Uterus (tissue), 2 donors: Measurements from ENCODE around the gene LMO7.

ENCODE experiments used
- POLR2A ChIP-seq, 2 donors: fragments of 450-650 bp; IDR thresholded peaks; one replicate each; pipeline ENCODE4 v1.6.1; 2016; ENCODE audit warnings: antibody characterized with exemption in 2 of 2, mild to moderate bottlenecking in 1 of 2, moderate library complexity in 1 of 2
- TF ChIP-seq, protein P1 (sequence below), 4 experiments: fragments of 200-600 bp in 2 of 4; fragments of 450-650 bp in 2 of 4; sonication (generic) in 2 of 4; IDR thresholded peaks; one replicate each; pipeline ENCODE4 v1.5.1; 2016 to 2019; ENCODE audit warnings: antibody characterized with exemption in 4 of 4, mild to moderate bottlenecking in 2 of 4, moderate library complexity in 1 of 4

DNA sequence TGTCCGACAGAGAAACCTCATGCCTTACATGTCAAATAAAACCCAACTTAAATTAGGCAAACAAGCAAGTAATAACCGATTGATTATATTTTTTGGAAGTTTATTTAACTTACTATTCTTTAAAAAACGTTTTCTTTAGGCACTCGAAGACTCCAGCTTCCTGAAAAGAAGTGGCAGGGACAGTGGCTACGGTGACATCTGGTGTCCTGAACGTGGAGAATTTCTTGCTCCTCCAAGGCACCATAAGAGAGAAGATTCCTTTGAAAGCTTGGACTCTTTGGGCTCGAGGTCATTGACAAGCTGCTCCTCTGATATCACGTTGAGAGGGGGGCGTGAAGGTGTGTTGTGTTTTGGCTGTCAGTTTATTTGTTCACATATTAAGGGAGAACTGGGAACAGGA lies 164.4 kb downstream of the LMO7 start:
- TF ChIP-seq, protein P1, sequence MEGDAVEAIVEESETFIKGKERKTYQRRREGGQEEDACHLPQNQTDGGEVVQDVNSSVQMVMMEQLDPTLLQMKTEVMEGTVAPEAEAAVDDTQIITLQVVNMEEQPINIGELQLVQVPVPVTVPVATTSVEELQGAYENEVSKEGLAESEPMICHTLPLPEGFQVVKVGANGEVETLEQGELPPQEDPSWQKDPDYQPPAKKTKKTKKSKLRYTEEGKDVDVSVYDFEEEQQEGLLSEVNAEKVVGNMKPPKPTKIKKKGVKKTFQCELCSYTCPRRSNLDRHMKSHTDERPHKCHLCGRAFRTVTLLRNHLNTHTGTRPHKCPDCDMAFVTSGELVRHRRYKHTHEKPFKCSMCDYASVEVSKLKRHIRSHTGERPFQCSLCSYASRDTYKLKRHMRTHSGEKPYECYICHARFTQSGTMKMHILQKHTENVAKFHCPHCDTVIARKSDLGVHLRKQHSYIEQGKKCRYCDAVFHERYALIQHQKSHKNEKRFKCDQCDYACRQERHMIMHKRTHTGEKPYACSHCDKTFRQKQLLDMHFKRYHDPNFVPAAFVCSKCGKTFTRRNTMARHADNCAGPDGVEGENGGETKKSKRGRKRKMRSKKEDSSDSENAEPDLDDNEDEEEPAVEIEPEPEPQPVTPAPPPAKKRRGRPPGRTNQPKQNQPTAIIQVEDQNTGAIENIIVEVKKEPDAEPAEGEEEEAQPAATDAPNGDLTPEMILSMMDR (IDR thresholded peaks at IDR 0.05): no peak
- TF ChIP-seq POLR2A (IDR thresholded peaks at IDR 0.05): no peak
